Thoracic aorta (tissue), 2 donors: ENCODE results near the gene ABCA1. TPM values are rescaled to one million over a fixed set of nuclear protein-coding genes. Genes with fewer than 3 reads are reported as not detected.

Source experiments
- ATAC-seq: fragments of 150-250 bp; one replicate; pipeline ENCODE4 v1.8.0; 2017; ENCODE audit warnings: low read depth; ENCODE audit not compliant: insufficient number of reproducible peaks, low FRiP score
- DNase-seq: peaks from one replicate; pipeline ENCODE4 v3.0.0-alpha.2; 2020; ENCODE audit warnings: low spot score
- H3K27ac ChIP-seq, 2 donors: fragments of 200-600 bp; sonication (generic); 1 replicate in 1 of 2; 2 replicates in 1 of 2; pipeline ENCODE4 v1.5.1; 2016; ENCODE audit warnings: mild to moderate bottlenecking in 2 of 2, moderate library complexity in 2 of 2
- H3K27me3 ChIP-seq: fragments of 200-600 bp; sonication (generic); replicated peaks from 2 replicates; pipeline ENCODE4 v1.6.0; 2016; ENCODE audit warnings: mild to moderate bottlenecking; ENCODE audit not compliant: insufficient read depth
- H3K36me3 ChIP-seq: fragments of 200-600 bp; sonication (generic); one replicate; pipeline ENCODE4 v1.5.1; 2016
- H3K4me1 ChIP-seq, 2 donors: fragments of 200-600 bp; sonication (generic); 1 replicate in 1 of 2; 2 replicates in 1 of 2; pipeline versions ENCODE4 v1.5.1 to v1.6.0; 2016; ENCODE audit warnings: low read depth in 2 of 2, mild to moderate bottlenecking in 1 of 2; ENCODE audit not compliant: control insufficient read depth in 1 of 2
- H3K4me3 ChIP-seq: fragments of 200-600 bp; sonication (generic); 2 replicates; pipeline ENCODE4 v1.5.1; 2016; ENCODE audit warnings: mild to moderate bottlenecking
- H3K9me3 ChIP-seq: fragments of 200-600 bp; sonication (generic); 2 replicates; pipeline ENCODE4 v1.5.1; 2016
- CTCF ChIP-seq: fragments of 200-600 bp; sonication (generic); IDR thresholded peaks from one replicate; pipeline ENCODE4 v1.5.1; 2019; ENCODE audit warnings: antibody characterized with exemption
- total RNA-seq, 2 donors: library from RNA; depleted of rRNA; stranded (reverse); fragments of >200 nt; gene quantifications; one replicate each; pipeline versions ENCODE4 v1.1.0 to v1.2.3, GENCODE V29; 2016

Gene ABCA1
- total RNA-seq, 2 donors from 2014 or later = 48.1 to 79.7 TPM

DNA sequence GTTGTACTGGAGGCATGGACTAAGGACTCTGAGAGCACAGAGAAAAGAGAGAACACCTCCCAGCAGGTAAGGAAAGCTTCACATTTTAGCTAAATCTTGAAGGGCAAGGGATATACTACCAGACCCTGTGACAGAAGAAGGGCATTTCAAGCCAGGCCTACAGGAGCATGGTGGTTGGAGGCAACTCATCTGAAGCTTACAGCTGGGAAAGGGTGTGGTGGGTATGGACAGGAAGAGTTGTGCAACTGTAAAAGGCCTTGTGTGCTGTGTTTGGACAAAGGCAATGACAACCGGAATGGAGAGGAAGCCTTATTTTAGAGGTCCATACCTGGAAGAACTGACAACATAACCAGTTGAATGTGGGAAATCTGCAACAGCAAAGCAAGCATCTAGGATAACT, 132.9 kb downstream of the ABCA1 start:
- no peaks in the 10 kb centered on the region for H3K9me3 ChIP-seq
- DNase-seq (no peak), ATAC-seq (no peak)
- no peaks in the 10 kb centered on the region for H3K27me3 ChIP-seq
- no peak overlapping the region for H3K4me3 ChIP-seq
- H3K36me3 ChIP-seq = peaks cover 41% of the 10 kb centered on the region
- H3K4me1 ChIP-seq = no peaks in the 10 kb centered on the region
- TF ChIP-seq CTCF = no peak
- no peak overlapping the region for H3K27ac ChIP-seq

GRCh38 chr9:104794070-104794469, 133.9 kb downstream of the ABCA1 start:
- DNase-seq = no peak

DNA sequence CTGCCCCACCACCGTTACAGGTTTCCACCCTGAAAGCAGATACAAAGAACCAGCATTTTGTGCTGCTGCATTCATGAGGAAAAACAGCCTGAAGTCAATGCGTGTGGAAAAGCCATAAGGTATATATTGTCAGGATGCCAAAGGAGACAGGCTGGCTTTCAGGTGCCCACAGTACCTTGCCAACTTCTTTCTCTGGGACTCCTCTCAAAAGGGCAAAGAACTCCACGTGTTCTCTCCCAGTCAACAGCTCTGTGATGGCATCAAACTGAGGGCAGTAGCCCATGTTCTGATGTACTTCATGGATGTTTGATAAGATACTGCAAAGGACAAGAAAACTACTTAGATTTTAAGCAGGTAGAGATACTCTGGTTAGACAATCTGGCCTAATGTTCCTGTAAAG, 139.7 kb downstream of the ABCA1 start:
- no peak for DNase-seq
- peaks cover 31% of the 10 kb centered on the region for H3K36me3 ChIP-seq

More at GRCh38 chr9:104794070-104794469, 133.9 kb downstream of the ABCA1 start:
- no peak for TF ChIP-seq CTCF
- Histone ChIP-seq H3K27ac (no peak overlapping the region), H3K36me3 (peaks cover 39% of the 10 kb centered on the region), H3K9me3 (no peaks in the 10 kb centered on the region), H3K4me1 (no peaks in the 10 kb centered on the region), H3K27me3 (no peaks in the 10 kb centered on the region), H3K4me3 (no peak overlapping the region)
- no peak for ATAC-seq

GRCh38 chr9:104787306-104788015, 140.5 kb downstream of the ABCA1 start:
- H3K4me1 ChIP-seq = no peaks in the 10 kb centered on the region
- TF ChIP-seq CTCF = no peak
- no peak for ATAC-seq
- H3K27me3 ChIP-seq = no peaks in the 10 kb centered on the region
- no peak overlapping the region for H3K27ac ChIP-seq
- no peak overlapping the region for H3K4me3 ChIP-seq
- no peak for DNase-seq
- H3K9me3 ChIP-seq = no peaks in the 10 kb centered on the region
- H3K36me3 ChIP-seq = peaks cover 34% of the 10 kb centered on the region

More for the DNA sequence above, 139.7 kb downstream of the ABCA1 start:
- no peak for ATAC-seq
- Histone ChIP-seq H3K4me3 (no peak overlapping the region), H3K27ac (no peak overlapping the region), H3K27me3 (no peaks in the 10 kb centered on the region), H3K4me1 (no peaks in the 10 kb centered on the region), H3K9me3 (no peaks in the 10 kb centered on the region)
- no peak for TF ChIP-seq CTCF

DNA sequence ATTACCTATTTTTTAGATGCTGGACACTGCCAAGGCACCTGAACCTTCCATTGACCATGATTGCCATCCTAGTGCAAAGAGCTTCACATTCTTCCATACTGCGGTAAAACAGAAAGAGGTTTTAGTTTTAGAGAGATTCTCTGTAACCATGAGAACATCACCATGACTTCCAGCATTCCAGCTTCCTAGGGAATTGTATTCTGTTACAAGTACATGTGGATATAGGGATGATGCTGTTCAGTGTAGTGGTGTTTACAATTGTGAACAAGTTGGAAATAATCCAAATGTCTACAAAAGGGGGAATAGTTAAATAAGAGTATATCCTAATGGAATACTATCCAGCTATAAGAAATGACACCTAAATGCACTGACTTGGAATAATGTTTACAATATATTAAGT, 141.7 kb downstream of the ABCA1 start:
- peaks cover 28% of the 10 kb centered on the region for H3K36me3 ChIP-seq

More for the DNA sequence above, 141.7 kb downstream of the ABCA1 start:
- Histone ChIP-seq H3K27ac (no peak overlapping the region), H3K27me3 (no peaks in the 10 kb centered on the region), H3K9me3 (no peaks in the 10 kb centered on the region), H3K4me3 (no peak overlapping the region), H3K4me1 (no peaks in the 10 kb centered on the region)
- TF ChIP-seq CTCF = no peak
- ATAC-seq (no peak), DNase-seq (no peak)
